HG02571 (cell line): ENCODE measurements around the gene ATP1A3.
"Not testable (repeated sequence)": the region's sequence is repeated elsewhere in the genome, so short reads cannot be mapped to it uniquely, and the experiment has no call there.

Experiments
- ATAC-seq: cut with Tn5 transposase; IDR thresholded peaks from one replicate; pipeline ENCODE4 v1.9.1; 2021; ENCODE audit warnings: mild to moderate bottlenecking, moderate library complexity; ENCODE audit not compliant: unreplicated experiment

Gene ATP1A3

GRCh38 chr19:42012747-42013146 lies 18.7 kb upstream of the ATP1A3 start:
- not testable (repeated sequence) for ATAC-seq

- no peak for ATAC-seq
These were observed 16.5 kb upstream of the ATP1A3 start for GRCh38 chr19:42010245-42011126.

GRCh38 chr19:42006569-42006968 lies 12.5 kb upstream of the ATP1A3 start:
- ATAC-seq, result no peak

GRCh38 chr19:42005504-42005903 lies 11.5 kb upstream of the ATP1A3 start:
- no peak for ATAC-seq

- ATAC-seq, result no peak
These were observed 9.7 kb upstream of the ATP1A3 start for GRCh38 chr19:42003506-42004294.

GRCh38 chr19:41999878-42000208 lies 5.8 kb upstream of the ATP1A3 start:
- ATAC-seq, result no peak

- no peak for ATAC-seq
These were observed 5.2 kb upstream of the ATP1A3 start for GRCh38 chr19:41999071-41999877.

GRCh38 chr19:41998246-41999020 lies 4.4 kb upstream of the ATP1A3 start:
- no peak for ATAC-seq

GRCh38 chr19:41997851-41998229 lies 3.8 kb upstream of the ATP1A3 start:
- ATAC-seq, result no peak

GRCh38 chr19:41997121-41997850 lies 3.3 kb upstream of the ATP1A3 start:
- no peak for ATAC-seq

- ATAC-seq, result no peak
These were observed 2.1 kb upstream of the ATP1A3 start for GRCh38 chr19:41995959-41996797.

GRCh38 chr19:41994994-41995958 lies 1.2 kb upstream of the ATP1A3 start:
- ATAC-seq, result no peak

- ATAC-seq, result no peak
These were observed 516 bp upstream of the ATP1A3 start for GRCh38 chr19:41994521-41994971.

- not testable (repeated sequence) for ATAC-seq
These were observed 2.0 kb downstream of the ATP1A3 start for GRCh38 chr19:41991925-41992569.

- no peak for ATAC-seq
These were observed 3.0 kb downstream of the ATP1A3 start for GRCh38 chr19:41991025-41991424.

- ATAC-seq, result no peak
These were observed 3.4 kb downstream of the ATP1A3 start for GRCh38 chr19:41990615-41991014.

- no peak for ATAC-seq
These were observed 4.0 kb downstream of the ATP1A3 start for GRCh38 chr19:41990028-41990427.
